Measurements from ENCODE around the gene DRG2. TPM values are rescaled to one million over a fixed set of nuclear protein-coding genes. Genes with fewer than 3 reads are reported as not detected.

Gene DRG2
- total RNA-seq, 2 donors from 2014 or later = 43.6 to 52.3 TPM

DNA sequence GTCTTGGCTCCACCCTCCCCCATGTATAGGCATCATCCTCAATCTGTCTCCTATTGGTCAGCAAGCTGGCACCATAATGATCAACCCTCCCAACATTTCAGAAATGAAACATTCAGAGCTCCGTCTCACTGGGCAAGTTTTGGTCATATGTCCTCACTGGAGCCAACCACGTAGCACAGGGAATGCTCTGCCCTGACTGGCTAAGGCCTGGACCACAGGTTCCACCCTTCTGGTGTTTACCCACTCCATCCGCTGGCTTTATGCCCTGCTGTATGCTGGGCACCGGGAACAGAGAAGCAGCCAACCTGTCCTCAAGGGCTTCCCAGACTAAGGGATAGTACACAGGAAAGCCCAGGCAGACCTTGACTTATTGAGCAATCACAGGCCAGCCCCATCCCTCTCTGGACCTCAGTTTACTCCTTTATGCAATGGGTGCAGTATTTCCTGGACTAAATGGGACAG, 41.3 kb downstream of the DRG2 start:
- no peak for ATAC-seq
- no peak for DNase-seq
- Mint-ChIP-seq H3K36me3 (ENCODE audit: low read depth) (no peaks in the 10 kb centered on the region), H3K4me1 (peaks cover 2% of the 10 kb centered on the region), H3K4me3 (no peak overlapping the region), H3K27ac (no peak overlapping the region), H3K27me3 (no peaks in the 10 kb centered on the region)
- no peaks in the 10 kb centered on the region for H3K9me3 ChIP-seq (ENCODE audit: control insufficient read depth, low read length, poor library complexity, severe bottlenecking)

DNA sequence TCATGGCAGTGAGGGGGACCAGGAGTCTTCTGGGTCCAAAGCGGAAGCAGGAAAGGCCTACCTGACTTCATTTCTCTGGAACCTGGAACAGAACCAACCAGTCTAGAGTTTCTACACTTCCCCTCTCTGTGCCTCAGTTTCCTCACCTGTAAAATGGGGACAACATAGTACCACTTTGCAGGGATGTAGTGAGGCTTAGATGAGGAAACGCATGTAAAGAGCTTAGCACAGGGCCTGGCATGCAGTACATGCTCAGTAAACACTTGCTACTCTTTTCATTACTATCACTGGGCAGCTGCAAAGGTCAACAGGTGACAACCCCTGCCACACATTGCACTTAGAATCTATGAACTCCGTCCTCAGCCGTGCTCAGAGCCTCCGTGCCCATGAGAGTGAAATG, 45.0 kb downstream of the DRG2 start:
- no peaks in the 10 kb centered on the region for H3K9me3 ChIP-seq (ENCODE audit: control insufficient read depth, low read length, poor library complexity, severe bottlenecking)
- Mint-ChIP-seq H3K27ac (no peak overlapping the region), H3K27me3 (no peaks in the 10 kb centered on the region), H3K4me1 (peaks cover 5% of the 10 kb centered on the region), H3K4me3 (no peak overlapping the region), H3K36me3 (ENCODE audit: low read depth) (no peaks in the 10 kb centered on the region)
- DNase-seq = no peak
- no peak for ATAC-seq

DNA sequence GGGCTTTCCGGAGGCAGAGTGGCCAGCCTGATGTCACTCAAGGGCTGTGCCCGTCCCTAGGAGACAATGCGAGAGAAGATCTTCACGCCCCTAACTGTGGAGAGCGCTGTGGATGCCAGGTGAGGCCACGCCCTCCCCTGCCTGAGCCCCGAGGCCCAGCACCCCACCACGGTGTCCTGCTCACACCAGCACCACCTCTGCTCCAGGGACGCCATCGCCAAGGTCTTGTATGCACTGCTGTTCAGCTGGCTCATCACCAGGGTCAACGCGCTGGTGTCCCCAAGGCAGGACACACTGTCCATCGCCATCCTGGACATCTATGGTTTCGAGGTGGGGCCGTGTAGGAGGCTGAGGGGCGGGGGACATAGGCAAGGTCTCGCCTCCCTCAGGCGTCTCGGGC, 48.6 kb downstream of the DRG2 start:
- peaks cover 7% of the 10 kb centered on the region for H3K27me3 Mint-ChIP-seq
- peaks cover 8% of the 10 kb centered on the region for H3K4me1 Mint-ChIP-seq
- no peaks in the 10 kb centered on the region for H3K36me3 Mint-ChIP-seq (ENCODE audit: low read depth)
- no peak overlapping the region for H3K4me3 Mint-ChIP-seq
- no peak overlapping the region for H3K27ac Mint-ChIP-seq
- DNase-seq (no peak), ATAC-seq (no peak)
- no peaks in the 10 kb centered on the region for H3K9me3 ChIP-seq (ENCODE audit: control insufficient read depth, low read length, poor library complexity, severe bottlenecking)

DNA sequence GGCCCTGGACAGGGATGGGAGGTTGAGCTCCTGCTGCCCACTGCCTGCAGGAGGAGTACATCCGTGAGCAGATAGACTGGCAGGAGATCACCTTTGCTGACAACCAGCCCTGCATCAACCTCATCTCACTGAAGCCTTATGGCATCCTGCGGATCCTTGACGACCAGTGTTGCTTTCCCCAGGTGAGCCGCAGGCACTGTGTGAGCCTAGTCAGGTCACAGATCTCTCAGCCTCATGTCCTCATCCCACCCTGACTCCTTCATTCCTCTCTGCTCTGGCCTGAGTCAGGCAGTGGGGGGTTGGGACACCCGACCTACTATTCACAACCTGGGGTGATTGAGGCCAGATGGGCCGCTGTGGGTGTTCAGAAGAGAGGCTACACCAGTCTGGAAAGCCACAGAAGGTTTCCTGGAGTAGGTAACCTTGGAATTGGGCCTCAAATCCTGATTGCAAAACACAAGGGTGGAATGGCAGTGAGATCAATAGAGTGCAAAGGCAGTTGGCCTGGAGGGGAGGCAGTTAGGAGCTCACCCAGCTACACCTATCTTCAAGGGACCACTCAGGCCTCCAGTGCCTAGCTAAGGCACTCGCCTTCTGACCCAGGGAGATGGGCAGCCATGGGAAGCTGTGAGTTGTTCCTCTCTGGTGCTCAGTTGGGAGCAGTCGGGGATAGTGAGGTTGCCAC, 50.5 kb downstream of the DRG2 start:
- Mint-ChIP-seq H3K36me3 (ENCODE audit: low read depth) (no peaks in the 10 kb centered on the region), H3K4me1 (peaks cover 8% of the 10 kb centered on the region), H3K27ac (no peak overlapping the region), H3K4me3 (no peak overlapping the region), H3K27me3 (peaks cover 7% of the 10 kb centered on the region)
- ATAC-seq (no peak), DNase-seq (no peak)
- H3K9me3 ChIP-seq (ENCODE audit: control insufficient read depth, low read length, poor library complexity, severe bottlenecking) = no peaks in the 10 kb centered on the region

DNA sequence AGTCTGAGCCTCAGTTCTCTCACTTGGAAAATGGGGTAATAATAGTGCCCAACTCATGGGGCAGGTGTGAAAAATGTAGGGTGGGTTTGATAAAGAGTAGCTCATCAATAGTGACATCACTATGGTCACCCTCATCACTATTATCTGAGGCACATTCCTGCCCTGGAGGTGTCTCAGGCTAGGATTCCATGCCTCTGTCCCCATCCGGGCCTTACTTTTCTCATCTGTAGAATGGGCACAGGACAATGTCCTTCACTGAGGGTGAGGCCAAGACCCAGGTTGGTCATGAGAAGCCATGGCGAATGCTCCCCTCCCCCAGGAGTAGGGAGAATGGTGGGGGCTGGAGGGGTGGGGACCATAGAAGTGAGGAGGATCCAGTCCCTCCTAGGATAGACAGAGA, 51.3 kb downstream of the DRG2 start:
- Mint-ChIP-seq H3K4me3 (no peak overlapping the region), H3K27ac (no peak overlapping the region), H3K4me1 (peaks cover 8% of the 10 kb centered on the region), H3K27me3 (peaks cover 7% of the 10 kb centered on the region), H3K36me3 (ENCODE audit: low read depth) (no peaks in the 10 kb centered on the region)
- DNase-seq = no peak
- no peaks in the 10 kb centered on the region for H3K9me3 ChIP-seq (ENCODE audit: control insufficient read depth, low read length, poor library complexity, severe bottlenecking)
- no peak for ATAC-seq

DNA sequence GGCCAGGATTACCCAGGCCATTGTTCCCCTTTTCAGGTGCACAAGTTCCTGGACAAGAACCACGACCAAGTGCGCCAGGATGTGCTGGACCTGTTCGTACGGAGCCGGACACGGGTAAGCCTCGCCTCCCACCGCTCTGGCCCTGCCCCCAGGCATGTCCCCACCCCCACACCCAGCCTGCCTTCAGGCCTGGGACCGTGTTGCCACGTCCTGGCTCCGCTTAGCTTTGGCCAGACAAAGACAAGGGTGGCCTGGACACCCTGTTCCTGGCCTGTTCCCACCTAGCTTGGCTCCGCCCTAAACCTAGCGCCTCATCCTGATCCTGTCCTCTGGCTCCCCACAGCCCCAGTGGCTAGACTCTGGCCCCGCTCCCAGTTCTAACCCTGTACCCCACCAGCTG, 51.8 kb downstream of the DRG2 start:
- Mint-ChIP-seq H3K4me3 (no peak overlapping the region), H3K27ac (no peak overlapping the region), H3K36me3 (ENCODE audit: low read depth) (no peaks in the 10 kb centered on the region), H3K27me3 (peaks cover 7% of the 10 kb centered on the region), H3K4me1 (peaks cover 8% of the 10 kb centered on the region)
- ATAC-seq (no peak), DNase-seq (no peak)
- H3K9me3 ChIP-seq (ENCODE audit: control insufficient read depth, low read length, poor library complexity, severe bottlenecking) = no peaks in the 10 kb centered on the region

DNA sequence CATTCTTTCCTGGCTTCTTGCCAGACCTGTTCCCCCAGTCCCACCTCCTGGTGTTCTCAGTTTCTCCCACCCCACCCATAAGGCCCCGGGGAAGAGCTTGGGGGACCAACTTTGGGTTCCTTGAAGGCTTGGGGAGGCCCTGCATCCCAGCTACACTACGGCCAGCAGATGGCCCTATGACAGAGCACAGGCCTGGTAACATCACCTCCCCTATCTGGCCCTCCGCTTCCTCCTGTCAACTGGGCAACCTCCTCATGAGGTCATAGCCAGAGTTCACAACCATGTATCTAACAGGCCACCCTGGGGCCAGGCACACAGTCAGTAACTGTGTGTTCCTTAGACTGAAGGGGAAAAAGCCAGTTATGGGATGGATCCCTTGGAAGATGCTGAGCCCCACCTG, 52.2 kb downstream of the DRG2 start:
- Mint-ChIP-seq H3K4me1 (peaks cover 8% of the 10 kb centered on the region), H3K27ac (no peak overlapping the region), H3K27me3 (peaks cover 7% of the 10 kb centered on the region), H3K4me3 (no peak overlapping the region), H3K36me3 (ENCODE audit: low read depth) (no peaks in the 10 kb centered on the region)
- DNase-seq = no peak
- H3K9me3 ChIP-seq (ENCODE audit: control insufficient read depth, low read length, poor library complexity, severe bottlenecking) = no peaks in the 10 kb centered on the region
- ATAC-seq = no peak

DNA sequence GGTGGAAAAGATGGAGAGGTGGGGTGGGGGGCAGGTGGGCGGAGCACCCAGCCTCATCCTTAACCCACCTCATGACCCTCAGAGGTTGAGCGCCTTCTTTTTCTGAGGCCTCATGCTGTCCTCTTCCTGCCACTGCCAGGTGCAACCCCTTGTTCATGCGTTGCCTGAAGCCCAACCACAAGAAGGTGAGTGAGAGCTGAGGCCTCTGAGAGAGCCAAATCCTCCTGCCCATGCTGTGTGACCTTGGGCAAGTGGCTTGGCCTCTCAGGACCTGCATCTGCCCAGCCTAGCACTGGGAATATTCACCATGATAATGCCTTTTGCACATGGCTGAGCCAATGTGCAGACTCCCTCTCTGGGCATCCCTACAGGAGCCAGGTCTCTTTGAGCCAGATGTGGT, 52.9 kb downstream of the DRG2 start:
- DNase-seq (no peak), ATAC-seq (no peak)
- H3K9me3 ChIP-seq (ENCODE audit: control insufficient read depth, low read length, poor library complexity, severe bottlenecking) = no peaks in the 10 kb centered on the region
- H3K27me3 Mint-ChIP-seq = peaks cover 7% of the 10 kb centered on the region
- H3K4me3 Mint-ChIP-seq = no peak overlapping the region
- H3K36me3 Mint-ChIP-seq (ENCODE audit: low read depth) = no peaks in the 10 kb centered on the region
- H3K4me1 Mint-ChIP-seq = peaks cover 8% of the 10 kb centered on the region
- no peak overlapping the region for H3K27ac Mint-ChIP-seq

DNA sequence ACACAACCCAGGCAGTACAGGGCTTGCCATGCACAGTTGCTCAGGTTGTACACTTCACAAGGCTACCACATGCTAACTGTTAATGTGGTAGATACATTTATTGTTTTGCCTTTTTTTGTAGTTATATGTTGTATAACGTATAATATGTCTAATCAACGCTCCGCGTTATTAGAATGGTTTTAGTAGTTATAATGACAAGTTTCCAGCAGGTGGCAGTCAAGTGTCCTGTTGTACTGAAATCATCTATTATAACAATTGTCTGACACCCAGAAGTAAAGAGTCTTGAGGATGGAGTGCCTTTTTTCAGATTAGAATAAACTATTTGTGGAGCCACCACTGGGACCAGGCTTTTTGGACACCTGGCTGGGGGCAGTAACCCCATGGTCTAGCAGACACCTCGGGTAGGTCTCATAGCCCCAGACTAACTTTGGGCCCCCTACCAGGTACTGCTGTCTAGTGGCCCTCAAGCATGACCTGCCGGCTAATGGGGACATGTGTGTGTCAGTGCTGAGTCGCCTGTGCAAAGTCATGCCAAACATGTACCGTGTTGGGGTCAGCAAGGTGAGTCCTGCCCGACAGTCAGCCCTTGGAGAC, 53.6 kb downstream of the DRG2 start:
- no peak overlapping the region for H3K27ac Mint-ChIP-seq
- no peaks in the 10 kb centered on the region for H3K9me3 ChIP-seq (ENCODE audit: control insufficient read depth, low read length, poor library complexity, severe bottlenecking)
- peaks cover 6% of the 10 kb centered on the region for H3K4me1 Mint-ChIP-seq
- peaks cover 7% of the 10 kb centered on the region for H3K27me3 Mint-ChIP-seq
- DNase-seq (no peak), ATAC-seq (peak; percentile 79)
- no peaks in the 10 kb centered on the region for H3K36me3 Mint-ChIP-seq (ENCODE audit: low read depth)
- H3K4me3 Mint-ChIP-seq = no peak overlapping the region

DNA sequence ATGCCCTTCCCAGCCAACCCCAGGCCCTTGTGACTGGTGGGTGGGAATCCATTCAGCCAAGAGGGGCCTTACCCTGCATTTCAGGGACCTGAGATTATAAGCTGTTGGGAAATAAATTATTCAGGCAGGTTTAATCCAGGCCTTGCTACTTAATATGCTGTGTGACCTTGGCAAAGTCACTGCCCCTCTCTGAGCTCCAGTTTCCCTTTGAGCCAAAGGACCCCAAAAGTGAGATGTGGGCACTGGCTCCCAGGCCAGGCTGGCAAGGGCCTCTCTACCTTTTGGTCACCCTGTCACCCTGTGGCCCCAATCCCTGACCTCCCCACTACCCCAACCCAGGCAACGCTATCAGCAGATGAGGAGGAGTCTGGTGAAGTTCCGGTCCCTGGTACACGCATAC, 54.7 kb downstream of the DRG2 start:
- H3K36me3 Mint-ChIP-seq (ENCODE audit: low read depth) = no peaks in the 10 kb centered on the region
- H3K4me1 Mint-ChIP-seq = peaks cover 4% of the 10 kb centered on the region
- peaks cover 7% of the 10 kb centered on the region for H3K27me3 Mint-ChIP-seq
- no peak for ATAC-seq
- DNase-seq = no peak
- H3K9me3 ChIP-seq (ENCODE audit: control insufficient read depth, low read length, poor library complexity, severe bottlenecking) = no peaks in the 10 kb centered on the region
- H3K27ac Mint-ChIP-seq = no peak overlapping the region
- H3K4me3 Mint-ChIP-seq = no peak overlapping the region

DNA sequence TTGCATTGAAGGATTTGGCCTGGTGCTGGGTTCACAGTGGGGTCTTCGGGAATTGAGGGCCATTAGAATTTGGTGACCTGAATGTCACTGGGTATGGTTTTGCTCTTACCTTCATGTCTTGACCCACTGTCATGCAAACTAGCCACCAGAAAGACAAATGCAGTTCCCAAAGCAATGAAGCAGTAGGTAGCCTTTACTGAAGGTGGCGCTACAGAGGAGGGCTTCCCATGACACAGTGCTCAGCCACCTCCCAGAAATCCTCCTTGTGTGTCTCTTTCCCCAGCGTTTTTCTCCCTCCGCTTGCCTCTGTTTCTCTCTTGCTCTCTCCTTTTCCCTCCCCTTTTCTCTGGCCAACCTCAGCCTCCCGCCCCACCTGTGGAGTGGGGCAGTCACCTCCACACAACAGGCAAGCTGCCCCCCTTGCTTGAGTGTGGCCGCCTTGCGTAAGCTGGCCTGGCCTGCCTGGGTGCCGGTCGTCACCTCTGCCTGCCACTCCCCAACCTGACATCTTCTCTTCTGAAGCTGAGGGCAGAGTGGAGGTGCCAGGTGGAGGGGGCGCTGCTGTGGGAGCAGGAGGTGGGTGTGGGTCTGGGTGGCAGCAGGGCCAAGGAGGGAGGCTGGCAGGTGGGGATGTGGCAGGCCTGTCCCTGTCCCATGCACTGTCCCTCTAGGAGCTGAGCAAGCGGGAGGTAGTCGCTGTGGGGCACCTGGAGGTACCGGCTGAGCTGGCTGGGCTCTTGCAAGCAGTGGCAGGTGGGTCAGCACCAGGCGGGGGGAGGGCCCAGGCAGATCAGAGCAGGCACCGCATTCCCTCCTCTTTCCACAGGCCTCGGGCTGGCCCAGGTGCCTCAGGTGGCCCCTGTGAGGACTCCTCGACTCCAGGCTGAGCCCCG, 55.5 kb downstream of the DRG2 start:
- H3K4me3 Mint-ChIP-seq = no peak overlapping the region

DNA sequence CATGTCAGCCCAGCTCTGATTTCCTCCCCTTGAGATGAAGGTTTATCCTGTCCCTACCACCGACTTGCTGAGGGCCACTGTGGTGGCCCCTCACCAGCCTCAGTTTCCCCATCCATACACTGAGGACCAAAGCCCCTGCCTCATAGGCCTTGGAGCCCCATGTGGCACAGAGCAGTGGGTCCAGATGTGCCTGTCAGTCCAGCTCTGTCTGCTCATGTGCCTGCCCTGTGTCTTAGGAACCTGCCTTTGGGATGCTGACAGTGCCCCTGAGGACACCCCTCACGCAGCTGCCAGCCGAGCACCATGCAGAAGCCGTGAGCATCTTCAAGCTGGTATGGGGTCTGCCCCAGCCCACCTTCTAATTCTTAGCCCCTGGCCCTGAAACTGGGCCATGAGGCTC, 56.5 kb downstream of the DRG2 start:
- no peaks in the 10 kb centered on the region for H3K9me3 ChIP-seq (ENCODE audit: control insufficient read depth, low read length, poor library complexity, severe bottlenecking)
- Mint-ChIP-seq H3K27me3 (peaks cover 7% of the 10 kb centered on the region), H3K4me3 (no peak overlapping the region), H3K36me3 (ENCODE audit: low read depth) (no peaks in the 10 kb centered on the region), H3K27ac (no peak overlapping the region), H3K4me1 (peaks cover 4% of the 10 kb centered on the region)
- ATAC-seq = no peak
- DNase-seq = no peak

More for the DNA sequence above, 55.5 kb downstream of the DRG2 start:
- no peaks in the 10 kb centered on the region for H3K9me3 ChIP-seq (ENCODE audit: control insufficient read depth, low read length, poor library complexity, severe bottlenecking)
- Mint-ChIP-seq H3K27ac (no peak overlapping the region), H3K27me3 (peaks cover 7% of the 10 kb centered on the region), H3K4me1 (peaks cover 4% of the 10 kb centered on the region), H3K36me3 (ENCODE audit: low read depth) (no peaks in the 10 kb centered on the region)
- no peak for DNase-seq
- no peak for ATAC-seq

DNA sequence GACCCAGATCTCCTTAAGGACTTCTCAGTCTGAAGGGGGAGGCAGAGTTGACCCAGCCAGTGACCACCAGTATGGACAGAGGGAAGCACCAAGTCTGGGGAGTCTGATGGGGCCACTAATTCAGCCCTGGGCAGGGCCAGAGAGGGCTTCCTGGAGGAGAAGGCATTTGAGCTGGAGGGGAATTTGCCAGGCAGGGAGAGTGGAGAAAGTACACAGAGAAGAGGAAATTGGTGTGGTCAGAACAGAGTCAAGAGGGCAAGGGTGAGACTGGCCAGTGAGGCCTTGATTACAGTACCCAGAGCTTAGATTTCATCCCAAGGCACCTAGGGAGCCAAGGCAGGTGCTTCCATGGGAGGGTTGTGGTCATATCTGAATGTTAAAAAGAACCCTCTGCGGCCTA, 57.1 kb downstream of the DRG2 start:
- H3K27me3 Mint-ChIP-seq = peaks cover 7% of the 10 kb centered on the region
- no peak for DNase-seq
- no peak overlapping the region for H3K4me3 Mint-ChIP-seq
- peaks cover 4% of the 10 kb centered on the region for H3K4me1 Mint-ChIP-seq
- ATAC-seq = no peak
- H3K27ac Mint-ChIP-seq = no peak overlapping the region
- no peaks in the 10 kb centered on the region for H3K36me3 Mint-ChIP-seq (ENCODE audit: low read depth)
- no peaks in the 10 kb centered on the region for H3K9me3 ChIP-seq (ENCODE audit: control insufficient read depth, low read length, poor library complexity, severe bottlenecking)

All from T-helper 17 cell (primary cell).